HepG2 (cell line): ENCODE measurements around the gene CELSR3.

Source experiments
- SIX4 ChIP-seq: sonication (generic); formaldehyde crosslinking; IDR thresholded peaks from 2 replicates; pipeline ENCODE4 v1.4.0; 2020; ENCODE audit warnings: missing genetic modification reagents
- ZFX ChIP-seq: sonication (generic); formaldehyde crosslinking; IDR thresholded peaks from 2 replicates; pipeline ENCODE4 v1.4.0; 2020; ENCODE audit warnings: mild to moderate bottlenecking, low read depth, missing genetic modification reagents, moderate library complexity

- TF ChIP-seq SIX4 (CRISPR knock-in tag) (no peak), ZFX (CRISPR knock-in tag) (no peak)
Measured at GRCh38 chr3:48687220-48687678, 24.6 kb upstream of the CELSR3 start.
